ENCODE data around the gene RYR2. TPM values are rescaled to one million over a fixed set of nuclear protein-coding genes. Genes with fewer than 3 reads are reported as not detected.

RYR2 gene
- polyA plus RNA-seq, 1 experiment = not detected

GRCh38 chr1:237296861-237297260, 254.9 kb downstream of the RYR2 start:
- ChIA-PET CTCF (no interaction called here), POLR2A (no interaction called here)
- TF ChIP-seq CTCF (IDR thresholded peaks at IDR 0.05; ENCODE audit: low read depth, low read length) = no peak
- no peak overlapping the region for H3K4me3 ChIP-seq (ENCODE audit: low read depth, low read length)
- H3K27ac ChIP-seq (ENCODE audit: low read depth, low read length) = no peak overlapping the region
- no peak for DNase-seq (ENCODE audit: low read depth, low spot score)
- H3K27me3 ChIP-seq (ENCODE audit: control insufficient read depth, insufficient read depth, low read length) = no peaks in the 10 kb centered on the region
- no peaks in the 10 kb centered on the region for H3K9me3 ChIP-seq (ENCODE audit: control insufficient read depth, insufficient read depth, low read length)

DNA sequence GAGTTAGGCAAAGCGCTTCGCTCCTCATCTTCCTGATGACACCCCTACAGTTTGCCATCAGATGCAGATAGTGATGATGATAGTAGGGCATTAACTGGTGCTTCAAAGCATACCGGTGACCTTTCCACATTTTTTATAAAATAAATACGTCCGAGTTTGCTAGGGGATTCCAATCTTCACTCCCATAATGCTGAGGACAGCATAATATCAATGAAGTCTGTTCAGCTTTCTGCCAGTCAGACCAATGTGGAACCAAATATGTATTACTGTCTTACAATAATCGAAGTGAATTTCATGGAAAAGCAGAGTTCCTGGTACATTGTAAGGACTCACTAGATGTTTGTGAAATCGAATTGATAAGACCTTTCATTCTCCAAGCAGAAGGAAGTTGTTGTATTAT, 258.7 kb downstream of the RYR2 start:
- DNase-seq (ENCODE audit: low read depth, low spot score) = no peak
- no peak for TF ChIP-seq CTCF (IDR thresholded peaks at IDR 0.05; ENCODE audit: low read depth, low read length)
- Histone ChIP-seq H3K27me3 (ENCODE audit: control insufficient read depth, insufficient read depth, low read length) (no peaks in the 10 kb centered on the region), H3K4me3 (ENCODE audit: low read depth, low read length) (no peak overlapping the region), H3K9me3 (ENCODE audit: control insufficient read depth, insufficient read depth, low read length) (no peaks in the 10 kb centered on the region), H3K27ac (ENCODE audit: low read depth, low read length) (no peak overlapping the region)
- ChIA-PET POLR2A (no interaction called here), CTCF (no interaction called here)

DNA sequence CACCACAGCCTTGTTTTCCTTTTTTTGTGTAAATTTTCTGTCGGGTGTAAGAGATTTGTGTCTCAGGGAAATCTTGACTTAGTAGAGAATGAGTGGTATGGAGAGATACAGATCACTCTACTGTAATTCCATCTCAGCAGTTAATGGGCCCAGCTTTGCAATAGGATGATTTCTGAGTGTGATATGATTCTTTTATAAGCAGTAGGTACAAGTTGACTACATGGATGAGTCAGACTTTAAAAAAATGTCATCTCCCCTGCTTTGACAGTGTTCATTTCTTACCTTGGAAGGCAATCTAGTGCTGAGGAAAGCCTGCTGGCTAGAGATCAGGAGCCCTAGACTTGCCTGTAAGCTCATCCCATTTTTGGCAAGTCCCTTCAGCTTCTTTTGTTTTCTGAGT, 261.9 kb downstream of the RYR2 start:
- ChIA-PET POLR2A (no interaction called here), CTCF (no interaction called here)
- H3K4me3 ChIP-seq (ENCODE audit: low read depth, low read length) = no peak overlapping the region
- no peaks in the 10 kb centered on the region for H3K27me3 ChIP-seq (ENCODE audit: control insufficient read depth, insufficient read depth, low read length)
- TF ChIP-seq CTCF (IDR thresholded peaks at IDR 0.05; ENCODE audit: low read depth, low read length) = no peak
- no peaks in the 10 kb centered on the region; the same call in 1 of the 2 replicates for H3K9me3 ChIP-seq (ENCODE audit: control insufficient read depth, insufficient read depth, low read length)
- DNase-seq (ENCODE audit: low read depth, low spot score) = no peak
- H3K27ac ChIP-seq (ENCODE audit: low read depth, low read length) = no peak overlapping the region

- no peak overlapping the region for H3K4me3 ChIP-seq (ENCODE audit: low read depth, low read length)
- no peak for DNase-seq (ENCODE audit: low read depth, low spot score)
- no peak overlapping the region for H3K27ac ChIP-seq (ENCODE audit: low read depth, low read length)
- CTCF ChIA-PET = no interaction called here
- no peaks in the 10 kb centered on the region for H3K27me3 ChIP-seq (ENCODE audit: control insufficient read depth, insufficient read depth, low read length)
- H3K9me3 ChIP-seq (ENCODE audit: control insufficient read depth, insufficient read depth, low read length) = peaks cover 12% of the 10 kb centered on the region
- POLR2A ChIA-PET = no interaction called here
- TF ChIP-seq CTCF (IDR thresholded peaks at IDR 0.05; ENCODE audit: low read depth, low read length) = no peak
Observed at GRCh38 chr1:237306726-237307125, 264.7 kb downstream of the RYR2 start.

DNA sequence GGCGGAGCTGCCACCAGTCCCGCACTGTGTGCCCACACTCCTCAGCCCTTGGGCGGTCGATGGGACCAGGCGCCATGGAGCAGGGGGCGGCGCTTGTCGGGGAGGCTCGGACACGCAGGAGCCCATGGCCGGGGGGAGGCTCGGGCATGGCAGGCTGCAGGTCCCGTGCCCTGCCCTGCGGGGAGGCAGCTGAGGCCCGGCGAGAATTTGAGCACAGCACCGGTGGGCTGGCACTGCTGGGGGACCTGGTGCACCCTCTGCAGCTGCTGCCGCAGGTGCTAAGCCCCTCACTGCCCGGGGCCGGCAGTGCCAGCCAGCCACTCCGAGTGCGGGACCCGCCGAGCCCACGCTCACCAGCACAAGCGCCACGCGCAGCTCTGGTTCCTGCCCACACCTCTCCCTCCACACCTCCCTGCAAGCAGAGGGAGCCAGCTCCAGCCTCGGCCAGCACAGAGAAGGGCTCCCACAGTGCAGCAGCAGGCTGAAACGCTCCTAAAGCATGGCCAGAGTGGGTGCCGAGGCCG, 267.7 kb downstream of the RYR2 start:
- POLR2A ChIA-PET = no interaction called here
- no peak for TF ChIP-seq CTCF (IDR thresholded peaks at IDR 0.05; ENCODE audit: low read depth, low read length)

More for the DNA sequence above, 267.7 kb downstream of the RYR2 start:
- CTCF ChIA-PET = no interaction called here
- DNase-seq (ENCODE audit: low read depth, low spot score) = no peak
- Histone ChIP-seq H3K9me3 (ENCODE audit: control insufficient read depth, insufficient read depth, low read length) (peaks cover 12% of the 10 kb centered on the region), H3K4me3 (ENCODE audit: low read depth, low read length) (no peak overlapping the region), H3K27ac (ENCODE audit: low read depth, low read length) (no peak overlapping the region), H3K27me3 (ENCODE audit: control insufficient read depth, insufficient read depth, low read length) (no peaks in the 10 kb centered on the region)

Data from AG04450 (cell line).